ENCODE data around the gene OARD1.
A peak's percentile ranks its signal among the peaks of the same experiment; 100 is the strongest.

OARD1 gene

DNA sequence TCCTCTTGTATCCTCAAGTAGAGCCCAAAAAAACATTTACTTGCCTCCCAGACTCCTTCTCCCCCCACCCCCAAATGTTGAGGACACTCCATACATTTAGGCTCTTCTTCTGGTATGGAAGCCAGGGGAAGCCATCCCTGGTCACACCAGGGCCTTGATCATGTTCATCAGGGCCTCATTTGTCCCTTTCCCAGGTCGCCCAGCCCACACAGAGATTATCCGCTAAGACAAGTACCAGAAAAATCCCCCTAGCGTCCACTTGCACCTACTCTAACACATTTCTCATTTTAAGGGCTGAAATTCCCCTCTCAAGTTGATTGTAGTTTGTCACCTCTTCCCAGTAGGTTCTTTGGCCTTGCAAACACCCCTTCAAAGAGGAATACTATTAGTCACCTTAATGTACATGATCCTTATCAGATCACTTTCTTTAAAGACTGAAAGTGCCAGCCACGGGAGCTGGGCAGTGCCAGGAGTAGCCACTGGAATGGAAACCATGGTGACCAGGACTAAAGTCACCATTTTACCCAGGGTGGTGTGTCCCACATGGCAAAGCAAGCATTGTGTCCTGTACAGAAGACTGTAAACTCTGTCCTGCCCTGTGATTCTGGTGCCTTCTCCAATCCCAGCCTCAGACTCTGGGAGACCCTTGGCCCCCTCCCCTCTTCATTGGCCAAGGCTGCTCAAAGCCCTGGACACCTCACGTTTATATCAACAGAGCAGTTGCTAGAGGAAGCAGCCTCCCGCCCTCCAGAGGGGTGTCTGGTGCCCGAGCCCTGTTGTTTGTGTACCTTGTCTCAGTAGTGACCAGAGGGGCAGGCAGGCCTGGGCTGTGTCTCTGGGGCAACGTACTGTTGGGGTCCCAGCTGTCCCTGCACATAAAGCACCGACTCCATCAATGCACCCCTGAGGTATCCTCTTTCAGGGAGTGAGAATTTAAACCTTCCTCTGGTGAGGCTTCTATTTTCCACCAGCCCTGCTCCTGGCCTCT lies 24.1 kb downstream of the OARD1 start:
- DNase-seq (ENCODE audit: low read depth, low spot score) = no peak

DNA sequence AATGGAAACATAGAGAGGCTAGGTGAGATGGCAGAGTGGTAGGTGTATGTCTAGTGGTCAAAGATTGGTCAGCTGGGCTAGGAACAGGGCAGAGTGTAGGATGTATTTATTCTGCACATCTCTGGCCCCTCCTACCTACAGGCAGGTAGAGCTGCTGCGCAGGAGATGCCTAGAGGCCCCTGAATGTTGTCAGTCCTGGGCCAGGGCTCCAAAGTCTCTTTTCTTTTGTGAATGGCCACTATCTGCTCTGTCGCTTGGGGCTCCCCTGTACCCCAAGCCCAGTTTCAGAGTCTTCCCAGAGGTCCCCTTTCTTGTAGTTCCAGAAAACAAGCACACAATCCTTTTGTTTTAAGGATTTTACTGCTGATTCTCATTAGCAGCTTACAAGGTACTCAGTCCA lies 24.9 kb downstream of the OARD1 start:
- DNase-seq (ENCODE audit: low read depth, low spot score) = no peak

DNA sequence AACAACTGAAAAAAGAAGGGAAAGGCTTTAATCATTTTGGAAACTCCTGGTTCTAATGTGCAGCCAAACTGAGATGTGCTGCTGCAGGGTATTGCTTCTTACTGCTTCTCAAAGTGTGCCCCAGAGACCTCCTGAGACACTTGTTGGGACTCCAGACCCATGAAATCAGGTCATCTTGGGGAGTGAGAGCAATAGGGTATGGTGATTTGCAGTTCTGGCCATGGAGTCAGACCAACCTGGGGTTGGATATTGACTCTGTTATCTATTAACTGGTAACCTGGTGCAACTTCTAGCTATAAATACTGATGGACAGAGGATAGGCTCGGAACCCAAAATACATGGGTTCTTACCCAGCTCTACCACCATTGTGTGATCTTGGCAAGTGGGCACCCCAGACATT lies 26.1 kb downstream of the OARD1 start:
- no peak for DNase-seq (ENCODE audit: low read depth, low spot score)

DNA sequence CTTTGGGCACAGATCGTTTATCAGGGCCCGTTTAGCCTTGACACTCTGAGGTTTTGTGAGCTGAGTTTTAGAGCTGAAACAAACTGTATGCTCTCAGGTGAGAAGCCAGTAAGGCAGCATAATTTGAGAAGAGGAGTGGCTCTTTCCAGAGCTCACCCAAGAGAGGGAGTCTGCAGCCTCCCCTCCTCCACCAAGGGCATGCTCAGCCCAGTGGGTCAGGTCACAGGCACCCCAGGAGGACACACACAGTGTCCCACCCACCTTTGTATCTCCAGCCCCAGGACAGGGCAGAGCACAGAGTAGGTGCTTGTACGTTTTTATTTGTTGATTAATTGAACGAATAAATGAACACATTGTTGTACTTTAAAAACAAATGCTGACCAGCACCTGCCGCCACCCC lies 26.5 kb downstream of the OARD1 start:
- DNase-seq (ENCODE audit: low read depth, low spot score) = no peak

DNA sequence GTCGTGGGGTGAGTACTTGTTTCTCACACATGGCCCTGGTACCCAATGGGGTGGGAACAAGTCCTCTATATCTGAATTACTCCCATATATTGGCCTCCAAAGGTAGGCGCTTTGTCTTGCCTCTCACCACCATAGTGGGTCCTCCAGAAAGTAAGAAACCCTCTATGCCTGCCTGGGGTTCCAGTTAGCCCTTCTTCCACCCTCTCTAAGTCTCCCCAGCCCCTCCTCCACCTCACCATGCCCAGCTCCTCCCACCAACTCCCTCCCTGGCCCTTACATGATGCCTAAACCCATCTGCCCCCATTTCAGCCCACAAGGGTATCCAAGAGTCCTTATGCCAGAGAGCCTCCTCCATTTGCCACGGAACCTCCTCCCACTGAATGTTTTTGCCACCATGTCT lies 29.0 kb downstream of the OARD1 start:
- DNase-seq (ENCODE audit: low read depth, low spot score) = no peak

DNA sequence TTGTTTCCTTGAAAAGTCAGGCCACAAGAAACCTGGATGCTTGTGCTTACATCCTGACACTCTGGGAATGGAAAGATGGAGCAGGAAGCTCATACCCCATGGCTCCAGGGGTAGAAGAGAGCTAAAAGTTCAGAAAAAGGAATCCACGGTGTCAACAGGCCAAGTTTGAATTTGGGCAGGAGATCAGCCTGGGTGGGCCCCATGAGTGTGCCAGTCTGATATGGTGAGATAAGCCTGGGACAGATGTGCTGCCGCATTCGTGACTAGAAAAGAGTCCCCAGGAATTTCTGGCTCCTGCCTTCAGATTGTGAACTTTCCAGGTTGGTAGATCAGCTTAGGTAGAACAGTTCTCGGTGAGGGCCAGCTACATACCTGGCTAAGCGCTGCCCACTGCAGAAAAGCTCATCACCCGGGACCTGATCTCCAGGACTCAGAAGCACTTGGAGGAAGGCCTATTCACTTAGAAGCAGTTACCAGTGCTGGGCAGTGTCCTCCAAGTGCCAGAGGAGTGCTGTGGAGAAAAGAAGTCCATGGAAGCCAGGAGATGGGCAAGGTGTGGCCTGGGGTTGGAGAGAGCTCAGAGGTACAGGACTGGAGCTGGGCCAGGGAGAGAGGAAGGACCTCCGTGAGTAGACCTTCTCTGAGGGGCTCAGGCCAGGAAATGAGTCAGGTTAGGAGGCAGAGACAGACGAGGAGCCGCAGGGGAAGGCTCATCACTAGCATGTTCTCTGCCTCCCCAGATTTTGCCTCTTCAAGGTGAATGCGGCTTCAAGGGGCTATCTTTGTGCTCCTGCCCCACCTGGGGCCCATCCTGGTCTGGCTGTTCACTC lies 29.7 kb downstream of the OARD1 start, which contains the start of gene TSPO2:
Gene TSPO2 (plus strand): TSS at position 242 of the 830 bp plus-strand sequence. CDS start 519 bp downstream, at position 761.
- no peak for DNase-seq (ENCODE audit: low read depth, low spot score)

DNA sequence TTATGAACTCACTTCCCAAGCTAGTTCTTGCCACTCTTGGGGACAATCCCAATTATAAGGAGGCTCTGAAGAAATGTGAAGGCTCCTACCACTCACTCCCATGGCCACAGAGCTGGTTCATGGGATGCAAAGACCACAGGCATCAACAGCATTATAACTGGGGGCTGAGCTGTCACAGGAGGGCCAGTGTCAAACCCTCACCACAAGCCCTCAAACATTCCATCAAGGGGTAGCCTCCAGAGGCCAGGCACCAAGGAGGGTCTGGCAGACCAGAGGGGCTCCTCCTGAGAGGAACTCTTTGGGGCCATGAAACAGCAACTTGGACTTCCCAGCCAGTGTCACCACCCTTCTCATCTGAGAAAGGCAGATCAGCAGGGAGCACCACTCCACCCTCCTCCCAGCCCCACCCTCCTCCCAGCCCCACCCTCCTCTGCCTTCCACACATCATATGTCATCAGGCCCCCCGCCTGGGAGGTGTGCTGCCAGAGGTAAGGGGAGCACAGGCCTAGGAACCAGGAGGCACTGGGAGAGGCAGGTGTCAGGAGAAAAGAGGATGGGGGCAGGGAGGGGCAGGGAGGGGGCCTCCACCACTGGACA lies 31.1 kb downstream of the OARD1 start:
- no peak for DNase-seq (ENCODE audit: low read depth, low spot score)

DNA sequence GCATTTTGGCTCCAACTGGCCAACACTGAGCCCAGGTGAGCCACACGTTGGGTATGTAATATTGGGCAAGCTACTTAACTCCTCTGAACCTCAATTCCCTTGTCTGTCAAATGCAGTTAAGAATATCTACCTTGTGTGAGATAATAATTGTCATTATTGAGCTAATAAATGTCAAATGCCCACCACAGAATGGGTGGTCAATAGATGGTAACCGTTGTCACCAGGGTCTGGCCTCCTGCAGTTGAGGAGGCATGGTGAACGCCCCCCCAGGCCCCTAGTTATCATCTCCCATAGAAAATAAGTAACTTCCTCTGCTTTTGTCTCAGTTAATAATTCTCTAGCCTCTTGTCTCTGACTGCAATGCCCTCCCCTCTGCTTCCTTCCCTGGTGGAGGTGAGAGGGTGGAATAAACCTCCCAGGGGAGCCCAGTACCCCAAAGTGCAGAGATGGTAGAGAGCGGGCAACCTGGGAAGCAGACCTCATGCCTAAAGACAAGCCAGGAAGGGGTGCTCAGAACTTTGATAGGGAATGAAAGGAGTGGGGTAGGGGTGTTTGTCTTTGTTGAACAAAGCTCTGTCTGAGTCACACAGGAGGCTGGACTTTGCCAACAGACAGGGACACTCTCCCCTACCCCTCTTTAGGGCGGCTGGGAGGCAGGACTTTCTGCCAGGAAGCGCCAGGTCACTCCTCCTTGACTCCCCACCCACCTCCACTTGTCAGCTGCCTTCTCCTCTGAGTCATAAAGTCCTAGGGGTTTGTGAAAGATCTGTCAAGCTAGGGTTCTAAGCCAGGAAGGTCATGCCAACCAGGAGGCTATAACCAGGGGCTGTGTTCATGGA lies 31.8 kb downstream of the OARD1 start:
- DNase-seq (ENCODE audit: low read depth, low spot score) = no peak

DNA sequence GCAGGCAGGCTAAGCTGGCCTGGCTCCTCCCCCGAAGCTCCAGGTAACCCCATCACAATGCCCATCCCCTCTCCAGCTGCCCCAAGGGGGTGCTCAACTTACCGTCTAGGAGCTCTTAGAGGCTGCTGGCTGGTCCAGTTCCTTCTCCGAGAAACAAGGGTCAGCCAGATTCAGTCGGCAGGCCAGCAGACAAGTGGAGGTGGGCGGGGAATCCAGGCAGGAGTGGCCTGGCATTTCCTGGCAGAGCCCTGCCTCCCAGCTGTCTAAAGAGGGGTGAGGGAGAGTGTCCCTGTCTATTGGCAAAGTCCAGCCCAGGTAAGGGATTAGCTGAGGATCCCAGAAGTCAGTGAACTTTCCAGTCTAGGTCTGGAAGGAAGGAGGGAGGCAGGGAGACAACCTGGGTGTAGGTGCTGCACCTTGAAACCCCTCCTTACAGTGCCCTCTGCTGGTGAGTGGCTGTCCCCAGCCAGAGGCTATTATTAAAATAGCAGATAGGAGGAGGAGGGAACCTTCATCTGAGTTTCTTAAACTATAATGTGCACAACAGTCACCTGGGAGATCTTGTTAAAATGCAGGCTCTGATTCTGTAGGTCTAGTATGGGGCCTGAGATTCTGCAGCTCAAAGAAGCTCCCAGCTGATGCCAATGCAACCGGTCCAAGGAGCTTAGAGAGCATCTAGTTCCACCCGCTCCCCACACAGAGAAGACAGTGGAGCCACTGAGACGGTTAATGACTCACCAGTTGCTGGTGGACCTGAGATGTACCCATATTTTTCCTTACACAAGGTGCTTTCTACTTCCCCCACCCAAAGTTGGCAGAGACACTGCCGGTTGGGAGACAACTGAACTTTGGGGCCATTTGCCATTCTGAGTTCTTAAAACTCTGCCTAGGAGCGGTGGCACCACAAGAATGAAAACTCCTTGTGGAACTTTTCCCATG lies 32.8 kb downstream of the OARD1 start, which contains the start of gene UNC5CL:
Gene UNC5CL (minus strand): TSS at position 162 of the 939 bp plus-strand sequence. CDS start 4,147 bp downstream, outside the sequence.
- peak; percentile 13 for DNase-seq (ENCODE audit: low read depth, low spot score)

DNA sequence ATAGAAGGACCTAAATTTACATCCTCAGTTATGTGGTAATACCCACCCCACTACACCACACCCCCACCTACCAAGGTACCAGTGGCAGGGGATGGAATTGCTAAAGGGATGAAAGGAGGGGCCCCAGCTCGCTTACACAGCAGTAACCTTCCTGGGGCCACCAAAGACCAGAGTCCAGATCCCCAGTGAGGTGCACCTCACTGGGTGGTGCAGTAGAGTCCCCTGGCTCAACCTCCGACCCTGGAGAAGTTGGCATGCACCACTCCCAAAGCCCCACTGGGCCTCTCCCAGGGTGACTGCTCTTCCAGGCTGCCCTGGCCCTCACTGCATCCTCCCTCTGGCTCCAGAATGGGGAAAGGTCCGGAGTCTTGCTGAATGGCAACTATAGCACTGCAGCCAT lies 34.0 kb downstream of the OARD1 start:
- DNase-seq (ENCODE audit: low read depth, low spot score) = no peak

DNA sequence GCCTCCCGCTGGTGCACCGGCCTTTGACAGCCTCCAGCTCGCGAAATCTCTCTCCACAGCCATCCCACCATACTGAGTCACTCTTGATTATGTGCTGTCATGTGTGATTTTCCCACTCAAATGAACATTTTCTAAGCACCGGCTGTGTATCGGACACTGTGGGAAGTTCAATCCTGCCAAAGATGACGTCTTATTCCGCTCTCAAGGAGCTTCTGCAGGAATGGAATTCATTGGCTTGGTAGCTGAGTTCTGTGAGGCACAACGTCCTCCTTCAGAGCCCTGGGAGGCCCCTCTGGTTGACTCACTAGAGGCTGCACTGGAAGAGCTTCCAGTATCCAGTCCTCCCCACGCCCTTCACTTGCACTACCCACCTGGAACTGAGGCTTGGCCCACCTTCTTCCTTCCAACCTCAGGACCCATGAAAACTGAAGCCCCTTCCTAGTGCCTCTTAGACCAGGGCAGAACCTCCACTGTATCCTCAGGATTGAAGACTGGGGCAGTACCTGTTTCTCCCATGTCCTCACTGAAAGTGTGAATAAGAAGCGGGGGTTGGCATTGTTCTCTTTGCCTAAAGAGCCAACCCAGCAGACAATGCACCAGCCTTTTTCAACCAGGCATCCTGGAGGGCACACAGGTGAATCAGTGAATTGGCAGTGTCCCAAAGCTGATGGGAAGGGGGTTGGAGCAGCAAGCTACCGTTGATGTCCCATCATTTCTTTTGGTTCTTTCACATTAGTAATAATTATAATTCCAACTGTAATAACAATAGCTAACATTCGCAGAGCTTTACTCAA lies 34.9 kb downstream of the OARD1 start:
- no peak for DNase-seq (ENCODE audit: low read depth, low spot score)

DNA sequence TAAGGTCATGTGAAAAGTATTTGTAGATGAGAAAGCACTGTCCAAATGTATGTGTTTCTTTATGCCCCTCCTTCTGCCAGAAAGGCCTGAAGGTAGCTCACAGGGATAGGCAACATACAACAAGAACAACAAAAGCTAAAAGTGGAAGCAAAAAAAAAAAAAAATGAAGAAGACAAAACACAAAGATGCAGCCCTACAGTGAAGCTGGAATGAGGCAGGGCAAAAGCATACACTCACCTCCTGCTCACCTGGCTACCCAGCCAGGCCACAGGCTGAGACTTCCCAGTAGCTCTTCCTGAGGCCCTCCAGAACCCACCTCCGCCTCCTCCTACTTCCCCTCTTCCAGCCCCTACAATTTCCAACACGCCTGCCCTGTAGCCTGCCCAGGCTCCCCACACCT lies 35.6 kb downstream of the OARD1 start:
- no peak for DNase-seq (ENCODE audit: low read depth, low spot score)

DNA sequence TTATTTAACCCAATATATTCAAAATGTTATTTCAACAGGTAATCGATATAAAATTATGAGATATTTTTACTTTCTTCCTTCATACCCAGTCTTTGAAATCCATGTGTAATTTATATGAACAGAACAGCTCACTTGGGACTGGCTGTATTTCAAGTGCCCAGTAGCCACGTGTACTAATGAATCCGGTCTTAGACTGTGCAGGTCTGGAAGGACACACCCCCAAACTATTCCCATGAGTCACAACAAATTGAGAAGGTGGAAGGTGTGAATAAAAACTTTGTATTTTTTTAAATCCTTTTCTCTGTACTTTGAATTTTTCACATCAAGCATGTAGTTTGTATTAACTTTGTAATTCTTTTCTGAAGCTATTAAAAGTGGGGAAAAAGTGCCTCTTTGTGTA lies 36.0 kb downstream of the OARD1 start:
- DNase-seq (ENCODE audit: low read depth, low spot score) = no peak

DNA sequence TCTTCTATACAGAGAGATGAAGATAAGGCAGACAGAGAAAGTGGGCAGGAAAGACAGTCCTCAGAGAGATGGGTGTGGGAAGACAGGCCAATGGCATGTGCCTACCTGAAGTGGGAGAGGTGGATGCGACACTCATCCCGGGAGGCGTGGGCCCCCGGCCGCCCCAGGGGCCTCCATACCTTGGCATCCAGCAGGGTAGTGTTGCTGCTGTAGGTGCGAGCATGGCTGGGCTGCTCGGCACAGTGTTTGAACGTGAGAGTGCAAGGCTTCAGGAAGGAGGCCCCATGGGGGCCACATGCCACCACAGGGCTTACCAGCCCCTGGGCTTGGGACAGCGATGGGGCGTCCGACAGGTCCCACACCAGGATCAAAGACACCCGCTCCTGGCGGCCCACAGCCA lies 38.4 kb downstream of the OARD1 start:
- DNase-seq (ENCODE audit: low read depth, low spot score) = no peak

DNA sequence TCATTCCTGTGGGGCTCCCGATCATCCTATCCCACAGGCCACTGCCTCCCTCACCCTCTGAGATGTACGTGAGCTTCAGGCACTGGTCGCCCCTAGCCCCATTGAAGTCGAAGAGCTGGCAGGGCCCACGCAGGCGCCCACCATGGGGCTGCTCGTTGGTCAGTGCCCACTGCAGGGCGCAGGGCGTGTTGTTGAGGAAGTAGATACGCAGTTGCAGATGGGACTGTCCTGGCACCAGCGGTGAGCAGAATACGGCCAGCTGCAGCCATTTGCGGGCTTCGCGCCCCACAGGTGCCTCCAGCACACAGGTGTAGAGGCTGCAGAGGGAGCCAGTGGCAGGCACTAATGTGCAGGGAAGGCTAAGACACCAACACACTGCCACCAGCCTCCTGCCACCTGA lies 39.3 kb downstream of the OARD1 start:
- DNase-seq (ENCODE audit: low read depth, low spot score) = no peak

DNA sequence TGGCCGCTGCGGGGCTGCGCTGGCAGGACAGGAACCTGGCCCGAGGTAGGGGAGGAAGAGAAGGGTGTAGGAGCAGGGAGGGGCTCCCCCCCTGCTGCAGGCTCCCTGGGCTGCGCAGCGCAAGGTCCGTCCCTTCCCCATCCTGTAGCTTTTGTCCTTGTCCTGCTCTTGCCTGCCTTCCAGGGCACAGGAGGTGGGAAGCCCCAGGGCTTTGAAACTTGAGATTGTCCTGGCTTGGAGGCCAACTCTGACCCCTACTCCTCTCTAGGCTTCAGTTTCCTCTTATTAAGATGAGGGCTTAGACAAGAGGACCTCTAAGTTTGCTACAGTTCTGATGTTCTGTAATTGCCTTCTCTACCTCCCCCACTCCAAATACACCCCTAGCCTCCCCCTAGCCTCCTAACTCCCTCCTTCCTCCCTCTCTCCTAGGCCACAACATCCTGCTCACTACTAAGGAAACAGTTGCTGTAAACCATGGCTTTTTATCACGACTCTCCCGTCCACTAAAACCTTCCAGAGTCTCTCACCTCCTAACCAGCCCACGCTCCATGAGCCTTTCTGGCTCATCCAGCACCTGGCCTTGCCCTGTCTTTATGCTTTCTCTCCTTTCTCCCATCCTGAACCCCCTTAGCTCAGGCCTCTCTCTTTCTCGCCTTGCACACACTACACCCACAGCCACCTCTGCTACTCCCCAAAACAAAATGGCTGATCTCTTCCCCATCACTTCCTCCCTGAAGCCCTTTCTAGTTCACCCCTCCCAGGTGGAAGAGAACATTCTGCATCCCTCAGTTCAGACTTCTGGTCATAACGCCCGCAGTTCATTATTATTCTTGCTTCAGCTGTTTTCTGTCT lies 43.4 kb downstream of the OARD1 start:
- DNase-seq (ENCODE audit: low read depth, low spot score) = no peak

DNA sequence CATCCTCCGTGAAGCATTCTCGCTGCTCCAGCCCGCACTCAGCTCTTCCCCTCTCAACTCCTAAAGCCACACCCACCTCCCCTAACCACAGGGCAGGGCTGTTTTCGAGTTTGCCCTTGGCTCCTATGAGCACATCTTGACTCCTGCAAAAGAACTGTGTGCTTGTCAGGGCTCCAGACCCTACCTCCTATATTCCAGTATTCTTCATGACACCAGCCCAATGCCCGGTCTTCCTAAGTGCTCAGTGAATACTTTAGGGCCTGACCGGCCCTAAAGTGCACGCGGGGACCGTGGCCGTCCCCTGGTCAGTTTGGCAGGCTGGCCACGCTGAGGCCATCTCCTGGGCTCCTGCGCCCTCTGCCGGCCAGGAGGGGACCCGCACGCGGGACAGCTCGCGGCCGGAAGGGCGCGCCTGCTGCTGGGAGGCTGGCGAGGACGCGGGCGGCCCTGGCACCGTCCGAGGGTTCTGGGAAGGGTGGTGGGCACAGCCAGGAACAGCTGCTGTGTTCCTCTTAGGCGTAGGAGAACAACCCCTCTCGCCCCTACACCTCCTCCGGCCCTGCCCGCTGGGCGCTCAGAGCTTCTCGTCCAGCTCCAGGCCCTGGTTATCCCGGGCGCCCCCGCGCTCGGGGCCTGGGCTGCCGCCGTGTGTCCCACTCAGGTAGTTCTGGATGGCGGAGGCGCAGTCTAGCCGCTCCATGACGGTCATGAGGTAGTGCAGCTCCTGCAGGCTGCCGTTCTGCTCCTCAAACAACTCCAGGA lies 44.2 kb downstream of the OARD1 start:
- DNase-seq (ENCODE audit: low read depth, low spot score) = peak; percentile 39

Data from activated naive CD8-positive, alpha-beta T cell treated with anti-CD3 and anti-CD28 coated beads, Interleukin-2, amount 50 U/mL, for 16 hours (primary cell).